ENCODE results near the gene F10.

DNA sequence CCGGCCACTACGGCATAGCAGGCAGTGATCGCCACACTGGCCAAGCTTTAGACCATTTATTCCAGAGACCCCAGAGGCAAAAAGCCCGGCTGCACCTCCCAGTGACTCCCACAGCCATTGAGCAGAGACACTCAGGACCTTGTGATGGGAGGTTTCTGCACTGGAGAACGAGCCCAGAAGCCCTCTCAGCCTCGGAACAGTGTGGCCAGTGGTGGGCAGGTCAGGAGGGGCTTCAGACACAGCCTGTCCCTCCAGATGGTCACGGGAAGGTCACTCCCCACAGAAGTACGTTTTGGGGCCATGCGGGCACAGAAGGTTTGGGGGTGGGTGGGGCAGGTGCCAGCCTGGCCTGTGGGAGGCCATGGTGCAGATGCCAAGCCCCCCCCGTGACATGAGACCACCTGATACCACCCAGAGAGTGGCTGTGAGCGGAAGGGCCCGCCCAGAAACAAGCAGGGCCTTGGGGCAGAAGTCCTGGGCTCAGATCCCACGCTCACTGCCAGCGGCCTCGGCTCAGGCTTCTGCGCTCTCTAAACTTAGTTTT is 599 bp upstream of the F10 start:
- TF ChIP-seq EZH2phosphoT487 (IDR thresholded peaks at IDR 0.05; ENCODE audit: borderline replicate concordance, low read depth, low read length) (no peak), CTCF (conservative IDR thresholded peaks at IDR 0.05; ENCODE audit: low read length) (no peak)

All from OCI-LY7 (cell line).